HCT116 (cell line): ENCODE measurements around the gene OCRL. TPM values are rescaled to one million over a fixed set of nuclear protein-coding genes. Genes with fewer than 3 reads are reported as not detected.

Experiments
- ATAC-seq: fragments of 200-7000 bp; cut with Tn5 transposase; 2 replicates; pipeline ENCODE4 v1.9.1; 2020; ENCODE audit warnings: mild to moderate bottlenecking, moderate library complexity
- BruUV-seq: library from RNA; stranded (reverse); fragments of 400-500 nt; replicated peaks from 2 replicates; lab custom pipeline; 2021; lab: Mats Ljungman, UMichigan
- CTCF ChIA-PET: fragments of 300-600 bp; sonication (Branson Sonifier 250); formaldehyde crosslinking; loops from one replicate; lab custom pipeline; 2021; ENCODE audit warnings: antibody characterized with exemption; lab: Charles Lee
- POLR2A ChIA-PET: fragments of 300-600, 350-600 bp; sonication (Branson Sonifier 250); formaldehyde crosslinking; loops from one replicate; lab custom pipeline; 2021; ENCODE audit warnings: antibody characterized with exemption; lab: Charles Lee
- RAD21 ChIA-PET, 2 experiments: fragments of 300-600 bp; sonication (Branson Sonifier 250); formaldehyde crosslinking; loops; one replicate each; lab custom pipeline; 2023; ENCODE audit warnings: low total read pairs in 2 of 2; ENCODE audit not compliant: uncharacterized antibody in 2 of 2, unreplicated experiment in 2 of 2, low non-redundant PET in 1 of 2; lab: Charles Lee
- DNase-seq: peaks from one replicate; pipeline ENCODE4 v3.0.0-alpha.2; 2010; ENCODE audit warnings: low read depth, low spot score
- H2AFZ ChIP-seq: fragments of 200-600 bp; shearing (Covaris generic), sonication (generic); 2 replicates; pipeline ENCODE4 v1.6.1; 2017; ENCODE audit warnings: low read depth, mixed run types, mixed read lengths, antibody characterized with exemption, low read length; ENCODE audit not compliant: poor library complexity, severe bottlenecking
- H3K27ac ChIP-seq: 2 replicates; pipeline ENCODE4 v1.5.1; 2012; ENCODE audit warnings: low read depth, low read length
- H3K27me3 ChIP-seq: fragments of 200-600 bp; sonication (generic); 2 replicates; pipeline ENCODE4 v1.6.1; 2016; ENCODE audit warnings: mixed run types, low read length, mixed read lengths; ENCODE audit not compliant: insufficient read depth
- H3K36me3 ChIP-seq, 2 experiments: fragments of 200-500 bp in 1 of 2; fragments of 200-600 bp in 1 of 2; sonication (Bioruptor generic) in 1 of 2; sonication (generic) in 1 of 2; 2 replicates each; pipeline versions ENCODE4 v1.5.1 to v1.6.1; 2014 to 2016; ENCODE audit warnings: low read length in 2 of 2, inconsistent platforms in 1 of 2, mixed read lengths in 1 of 2, mixed run types in 1 of 2; ENCODE audit not compliant: insufficient read depth in 2 of 2, control insufficient read depth in 1 of 2
- H3K4me1 ChIP-seq, 2 experiments: fragments of 200-600 bp in 1 of 2; sonication (generic) in 1 of 2; 2 replicates each; pipeline versions ENCODE4 v1.5.1 to v1.6.1; 2012 to 2017; ENCODE audit warnings: low read length in 2 of 2, inconsistent platforms in 1 of 2, mild to moderate bottlenecking in 1 of 2, mixed read lengths in 1 of 2, mixed run types in 1 of 2, moderate library complexity in 1 of 2; ENCODE audit not compliant: insufficient read depth in 2 of 2, control insufficient read depth in 1 of 2
- H3K4me2 ChIP-seq: fragments of 200-600 bp; sonication (generic); 2 replicates; pipeline ENCODE4 v1.6.1; 2017; ENCODE audit warnings: mixed run types, low read length, mixed read lengths
- H3K4me3 ChIP-seq, 2 experiments: fragments of 200-600 bp in 1 of 2; sonication (generic) in 1 of 2; replicated peaks in 1 of 2; 2 replicates each; pipeline ENCODE4 v1.5.1; 2011 to 2016; ENCODE audit warnings: low read length in 2 of 2, control low read depth in 1 of 2, low read depth in 1 of 2, mild to moderate bottlenecking in 1 of 2, mixed read lengths in 1 of 2, mixed run types in 1 of 2
- H3K79me2 ChIP-seq: fragments of 200-600 bp; sonication (generic); 2 replicates; pipeline ENCODE4 v1.6.1; 2017; ENCODE audit warnings: mild to moderate bottlenecking, mixed run types, low read length, moderate library complexity, mixed read lengths; ENCODE audit not compliant: insufficient read depth
- H3K9ac ChIP-seq: fragments of 200-600 bp; sonication (generic); 2 replicates; pipeline ENCODE4 v1.6.1; 2016; ENCODE audit warnings: low read length, mixed read lengths
- H3K9me2 ChIP-seq: fragments of 200-600 bp; sonication (generic), shearing (Covaris generic); 2 replicates; pipeline ENCODE4 v1.6.1; 2017; ENCODE audit warnings: mixed run types, mild to moderate bottlenecking, moderate library complexity; ENCODE audit not compliant: insufficient read depth
- H3K9me3 ChIP-seq, 2 experiments: fragments of 200-500 bp in 1 of 2; fragments of 200-600 bp in 1 of 2; sonication (Bioruptor generic) in 1 of 2; sonication (generic) in 1 of 2; 2 replicates each; pipeline ENCODE4 v1.6.1; 2014 to 2017; ENCODE audit warnings: low read length in 2 of 2, mixed read lengths in 2 of 2, inconsistent platforms in 1 of 2, low read depth in 1 of 2, mild to moderate bottlenecking in 1 of 2, mixed run types in 1 of 2, moderate library complexity in 1 of 2; ENCODE audit not compliant: control insufficient read depth in 1 of 2, insufficient read depth in 1 of 2
- H4K20me1 ChIP-seq: fragments of 200-600 bp; sonication (generic), shearing (Covaris generic); 2 replicates; pipeline ENCODE4 v1.6.1; 2017; ENCODE audit warnings: mixed run types, mild to moderate bottlenecking, moderate library complexity; ENCODE audit not compliant: insufficient read depth
- ATF3 ChIP-seq: IDR thresholded peaks from 2 replicates; pipeline ENCODE4 v1.6.1; 2012
- CEBPB ChIP-seq: IDR thresholded peaks from 2 replicates; pipeline ENCODE4 v1.6.1; 2012; ENCODE audit warnings: low read depth
- FOSL1 ChIP-seq: IDR thresholded peaks from 2 replicates; pipeline ENCODE4 v1.6.1; 2012; ENCODE audit warnings: low read depth
- JUND ChIP-seq: IDR thresholded peaks from 2 replicates; pipeline ENCODE4 v1.6.1; 2012
- POLR2A ChIP-seq: IDR thresholded peaks from 2 replicates; pipeline ENCODE4 v1.7.0; 2011; ENCODE audit warnings: borderline replicate concordance; ENCODE audit not compliant: insufficient read depth, insufficient read length; ENCODE audit errors: extremely low read depth
- SP1 ChIP-seq: IDR thresholded peaks from 2 replicates; pipeline ENCODE4 v1.6.1; 2012; ENCODE audit warnings: low read depth
- SRF ChIP-seq: IDR thresholded peaks from 2 replicates; pipeline ENCODE4 v1.6.1; 2012; ENCODE audit warnings: low read depth
- ZNF274 ChIP-seq: fragments of 200-500 bp; sonication (Bioruptor generic); IDR thresholded peaks from 2 replicates; pipeline ENCODE4 v1.6.1; 2014; ENCODE audit warnings: mild to moderate bottlenecking, low read depth, low read length, inconsistent platforms
- intact Hi-C: fragments of 100-400 bp; cut with micrococcal nuclease; formaldehyde crosslinking; loops from 2 replicates; pipeline ENCODE4 v1.10.0; 2022
- total RNA-seq: library from RNA; stranded (reverse); gene quantifications from one replicate; pipeline ENCODE4 v1.2.1, GENCODE V29; 2021; ENCODE audit not compliant: unreplicated experiment
- TF ChIP-seq, protein P1 (sequence below), 3 experiments: fragments of 200-600 bp in 1 of 3; sonication (generic) in 1 of 3; IDR thresholded peaks in 2 of 3; conservative IDR thresholded peaks in 1 of 3; 2 replicates each; pipeline ENCODE4 v1.5.1; 2012 to 2017; ENCODE audit warnings: low read depth in 2 of 3, low read length in 2 of 3, antibody characterized with exemption in 1 of 3, borderline replicate concordance in 1 of 3, control low read depth in 1 of 3, mild to moderate bottlenecking in 1 of 3, mixed read lengths in 1 of 3, mixed run types in 1 of 3, moderate library complexity in 1 of 3; ENCODE audit not compliant: insufficient read depth in 1 of 3

OCRL gene
- total RNA-seq, 1 experiment from 2014 or later, result 19.8 TPM

GRCh38 chrX:129557844-129558480, 17.9 kb downstream of the OCRL start:
- TF ChIP-seq POLR2A (no peak), JUND (no peak), FOSL1 (no peak), SRF (no peak), SP1 (no peak), CEBPB (no peak), ATF3 (no peak)
- POLR2A ChIA-PET, result no interaction called here
- peaks cover 8 to 10% of the 10 kb centered on the region in 2 experiments; a peak in 2 of 4 replicates for H3K36me3 ChIP-seq

DNA sequence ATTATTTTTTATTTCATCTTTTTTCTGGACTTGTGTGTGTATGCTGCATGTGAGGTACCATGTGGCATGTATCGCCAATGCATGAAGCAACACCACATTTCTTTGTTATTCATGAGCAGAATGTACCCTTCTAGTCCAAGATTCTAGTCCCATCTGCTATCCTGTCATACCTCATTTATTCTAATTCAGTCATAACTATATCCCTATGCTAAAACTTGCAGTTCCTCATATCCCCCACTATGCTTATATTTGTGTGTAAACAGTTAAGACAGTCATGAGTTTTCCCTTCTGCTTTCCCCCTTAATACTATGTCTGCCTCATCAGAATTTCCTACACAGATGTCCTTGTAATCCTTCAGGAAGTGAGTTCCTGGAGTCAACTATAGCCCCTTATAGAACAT, 19.7 kb downstream of the OCRL start:
- DNase-seq, result no peak
- Histone ChIP-seq H3K27me3 (no peaks in the 10 kb centered on the region), H3K4me2 (no peak overlapping the region), H2AFZ (no peak overlapping the region), H4K20me1 (no peaks in the 10 kb centered on the region), H3K36me3 (peaks cover 8 to 10% of the 10 kb centered on the region in 2 experiments; a peak in 2 of 4 replicates), H3K9me3 (no peaks in the 10 kb centered on the region), H3K9me2 (no peaks in the 10 kb centered on the region), H3K27ac (no peak overlapping the region), H3K4me1 (no peaks in the 10 kb centered on the region), H3K4me3 (no peak overlapping the region), H3K79me2 (no peaks in the 10 kb centered on the region), H3K9ac (no peak overlapping the region)
- ChIA-PET POLR2A (no interaction called here), RAD21 (no interaction called here), CTCF (no interaction called here)
- ATAC-seq, result no peak
- TF ChIP-seq ZNF274, result no peak
- TF ChIP-seq, protein P1, sequence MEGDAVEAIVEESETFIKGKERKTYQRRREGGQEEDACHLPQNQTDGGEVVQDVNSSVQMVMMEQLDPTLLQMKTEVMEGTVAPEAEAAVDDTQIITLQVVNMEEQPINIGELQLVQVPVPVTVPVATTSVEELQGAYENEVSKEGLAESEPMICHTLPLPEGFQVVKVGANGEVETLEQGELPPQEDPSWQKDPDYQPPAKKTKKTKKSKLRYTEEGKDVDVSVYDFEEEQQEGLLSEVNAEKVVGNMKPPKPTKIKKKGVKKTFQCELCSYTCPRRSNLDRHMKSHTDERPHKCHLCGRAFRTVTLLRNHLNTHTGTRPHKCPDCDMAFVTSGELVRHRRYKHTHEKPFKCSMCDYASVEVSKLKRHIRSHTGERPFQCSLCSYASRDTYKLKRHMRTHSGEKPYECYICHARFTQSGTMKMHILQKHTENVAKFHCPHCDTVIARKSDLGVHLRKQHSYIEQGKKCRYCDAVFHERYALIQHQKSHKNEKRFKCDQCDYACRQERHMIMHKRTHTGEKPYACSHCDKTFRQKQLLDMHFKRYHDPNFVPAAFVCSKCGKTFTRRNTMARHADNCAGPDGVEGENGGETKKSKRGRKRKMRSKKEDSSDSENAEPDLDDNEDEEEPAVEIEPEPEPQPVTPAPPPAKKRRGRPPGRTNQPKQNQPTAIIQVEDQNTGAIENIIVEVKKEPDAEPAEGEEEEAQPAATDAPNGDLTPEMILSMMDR (IDR thresholded peaks at IDR 0.05 in 2 of 3, conservative IDR thresholded peaks at IDR 0.05 in 1 of 3; ENCODE audit: borderline replicate concordance in 1 of 3, insufficient read depth in 1 of 3, low read depth in 2 of 3, low read length in 2 of 3), result 0 out of 6 replicates have a peak, but pooled peaks of 1 of the 3 experiments have one; percentile 6
- intact Hi-C loops, result no loop called here
- no TSS peak for BruUV-seq

More at GRCh38 chrX:129557844-129558480, 17.9 kb downstream of the OCRL start:
- H4K20me1 ChIP-seq, result no peaks in the 10 kb centered on the region
- DNase-seq (no peak), ATAC-seq (no peak)
- no peaks in the 10 kb centered on the region for H3K27me3 ChIP-seq
- ChIA-PET CTCF (no interaction called here), RAD21 (no interaction called here)
- H3K4me2 ChIP-seq, result no peak overlapping the region
- H3K4me3 ChIP-seq, result no peak overlapping the region
- no peak overlapping the region for H3K27ac ChIP-seq
- no peaks in the 10 kb centered on the region for H3K4me1 ChIP-seq
- no peak overlapping the region for H2AFZ ChIP-seq
- intact Hi-C loops, result no loop called here
- H3K9me3 ChIP-seq, result no peaks in the 10 kb centered on the region
- no peaks in the 10 kb centered on the region for H3K9me2 ChIP-seq
- no peaks in the 10 kb centered on the region for H3K79me2 ChIP-seq
- no TSS peak for BruUV-seq
- no peak overlapping the region for H3K9ac ChIP-seq
